CD4-positive, alpha-beta T cell (primary cell): ENCODE data around the gene ING2. TPM values are rescaled to one million over a fixed set of nuclear protein-coding genes. Genes with fewer than 3 reads are reported as not detected.

ENCODE experiments used
- ATAC-seq: fragments of 200-7000 bp; cut with Tn5 transposase; one replicate; pipeline ENCODE4 v1.10.0; 2022; ENCODE audit warnings: mild to moderate bottlenecking; ENCODE audit not compliant: poor library complexity
- CTCF ChIA-PET: fragments of 350-600 bp; sonication (Branson Sonifier 250); formaldehyde crosslinking; loops from one replicate; lab custom pipeline; 2021; ENCODE audit warnings: antibody characterized with exemption, inconsistent platforms; lab: Charles Lee
- POLR2A ChIA-PET: fragments of 350-600 bp; sonication (Branson Sonifier 250); formaldehyde crosslinking; loops from one replicate; lab custom pipeline; 2021; ENCODE audit warnings: antibody characterized with exemption, inconsistent platforms; lab: Charles Lee
- DNase-seq, 14 experiments: peaks; one replicate each; pipeline ENCODE4 v3.0.0-alpha.2; 2013 to 2020; ENCODE audit warnings: mixed read lengths in 2 of 14
- H3K27ac ChIP-seq, 2 donors: one replicate each; pipeline versions ENCODE4 v1.5.1 to v1.7.0; 2013; ENCODE audit warnings: low read length in 2 of 2, low read depth in 1 of 2, mild to moderate bottlenecking in 1 of 2
- H3K27me3 ChIP-seq, 2 experiments: 1 replicate in 1 of 2; 2 replicates in 1 of 2; pipeline versions ENCODE4 v1.6.1 to v1.7.0; 2013; ENCODE audit warnings: low read length in 2 of 2, control low read depth in 1 of 2, mild to moderate bottlenecking in 1 of 2, moderate library complexity in 1 of 2; ENCODE audit not compliant: insufficient read depth in 2 of 2, control insufficient read depth in 1 of 2
- H3K36me3 ChIP-seq: one replicate; pipeline ENCODE4 v1.6.1; 2013; ENCODE audit warnings: low read length, control low read depth; ENCODE audit not compliant: insufficient read depth
- H3K4me1 ChIP-seq: one replicate; pipeline ENCODE4 v1.6.1; 2013; ENCODE audit warnings: low read length, control low read depth; ENCODE audit not compliant: insufficient read depth
- H3K4me3 ChIP-seq: one replicate; pipeline ENCODE4 v1.5.1; 2013; ENCODE audit warnings: mild to moderate bottlenecking, low read length, moderate library complexity
- H3K9me3 ChIP-seq, 2 experiments: 1 replicate in 1 of 2; 2 replicates in 1 of 2; pipeline versions ENCODE4 v1.6.1 to v1.7.0; 2013; ENCODE audit warnings: low read length in 2 of 2, mild to moderate bottlenecking in 2 of 2, control low read depth in 1 of 2, moderate library complexity in 1 of 2; ENCODE audit not compliant: control insufficient read depth in 1 of 2, insufficient read depth in 1 of 2
- H3K27ac Mint-ChIP-seq: one replicate; pipeline ENCODE4 v1.8.0; 2020; ENCODE audit warnings: mixed read lengths
- H3K27me3 Mint-ChIP-seq: one replicate; pipeline ENCODE4 v1.8.0; 2021; ENCODE audit warnings: mixed read lengths
- H3K36me3 Mint-ChIP-seq: one replicate; pipeline ENCODE4 v1.8.0; 2021; ENCODE audit warnings: low read depth, mixed read lengths
- H3K4me1 Mint-ChIP-seq: one replicate; pipeline ENCODE4 v1.8.0; 2021; ENCODE audit warnings: low read depth, mixed read lengths
- H3K4me3 Mint-ChIP-seq: one replicate; pipeline ENCODE4 v1.8.0; 2020; ENCODE audit warnings: mild to moderate bottlenecking, mixed read lengths
- H3K9me3 Mint-ChIP-seq: one replicate; pipeline ENCODE4 v1.8.0; 2020; ENCODE audit warnings: mixed read lengths
- intact Hi-C, 2 experiments: fragments of 100-400 bp; cut with DNase I in 1 of 2; cut with micrococcal nuclease in 1 of 2; formaldehyde crosslinking; loops; one replicate each; pipeline versions ENCODE4 v1.15.1 to v1.9.0; 2023 to 2025; cut with DNase I, micrococcal nuclease
- total RNA-seq, 174 experiments: library from RNA in 2 of 174; stranded (reverse) in 2 of 174; gene quantifications; one replicate each; pipeline ENCODE4 v1.2.3 and lab custom pipeline; 2021 to 2026
- TF ChIP-seq, protein P1 (sequence below): fragments of 200-600 bp; IDR thresholded peaks from one replicate; pipeline ENCODE4 v1.8.0; 2022; ENCODE audit warnings: antibody characterized with exemption, mild to moderate bottlenecking

ING2 gene
- total RNA-seq, 2 experiments from 2014 or later, result 12.5 to 12.8 TPM

DNA sequence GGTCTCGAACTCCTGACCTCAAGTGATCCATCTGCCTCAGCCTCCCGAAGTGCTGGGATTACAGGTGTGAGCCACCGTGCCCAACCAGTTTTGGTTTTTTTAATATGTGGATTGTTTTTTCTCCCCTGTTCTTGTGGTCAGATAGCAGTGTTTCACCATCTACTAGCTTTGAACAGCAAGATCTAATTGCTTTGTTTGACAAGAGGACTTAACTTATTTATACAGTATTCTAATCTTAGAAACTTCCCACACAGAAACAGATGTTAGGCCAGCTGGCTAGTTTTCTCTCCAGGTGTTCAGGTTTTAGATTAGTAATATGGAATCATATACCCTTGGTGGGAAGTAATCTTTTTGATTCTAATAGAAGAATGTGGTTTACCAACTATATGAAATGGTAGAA lies 12.9 kb downstream of the ING2 start:
- Histone ChIP-seq H3K27ac (no peak overlapping the region), H3K9me3 (no peaks in the 10 kb centered on the region), H3K27me3 (no peaks in the 10 kb centered on the region), H3K36me3 (peaks cover 2% of the 10 kb centered on the region), H3K4me3 (no peak overlapping the region), H3K4me1 (no peaks in the 10 kb centered on the region)
- intact Hi-C loops, result no loop called here
- TF ChIP-seq, protein P1, sequence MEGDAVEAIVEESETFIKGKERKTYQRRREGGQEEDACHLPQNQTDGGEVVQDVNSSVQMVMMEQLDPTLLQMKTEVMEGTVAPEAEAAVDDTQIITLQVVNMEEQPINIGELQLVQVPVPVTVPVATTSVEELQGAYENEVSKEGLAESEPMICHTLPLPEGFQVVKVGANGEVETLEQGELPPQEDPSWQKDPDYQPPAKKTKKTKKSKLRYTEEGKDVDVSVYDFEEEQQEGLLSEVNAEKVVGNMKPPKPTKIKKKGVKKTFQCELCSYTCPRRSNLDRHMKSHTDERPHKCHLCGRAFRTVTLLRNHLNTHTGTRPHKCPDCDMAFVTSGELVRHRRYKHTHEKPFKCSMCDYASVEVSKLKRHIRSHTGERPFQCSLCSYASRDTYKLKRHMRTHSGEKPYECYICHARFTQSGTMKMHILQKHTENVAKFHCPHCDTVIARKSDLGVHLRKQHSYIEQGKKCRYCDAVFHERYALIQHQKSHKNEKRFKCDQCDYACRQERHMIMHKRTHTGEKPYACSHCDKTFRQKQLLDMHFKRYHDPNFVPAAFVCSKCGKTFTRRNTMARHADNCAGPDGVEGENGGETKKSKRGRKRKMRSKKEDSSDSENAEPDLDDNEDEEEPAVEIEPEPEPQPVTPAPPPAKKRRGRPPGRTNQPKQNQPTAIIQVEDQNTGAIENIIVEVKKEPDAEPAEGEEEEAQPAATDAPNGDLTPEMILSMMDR, result no peak
- Mint-ChIP-seq H3K9me3 (no peaks in the 10 kb centered on the region), H3K27me3 (peaks cover 3% of the 10 kb centered on the region), H3K4me3 (no peak overlapping the region), H3K27ac (no peak overlapping the region), H3K4me1 (no peaks in the 10 kb centered on the region), H3K36me3 (peaks cover under 1% of the 10 kb centered on the region)
- ATAC-seq, result no peak
- ChIA-PET CTCF (no interaction called here), POLR2A (no interaction called here)
- no peak for DNase-seq

DNA sequence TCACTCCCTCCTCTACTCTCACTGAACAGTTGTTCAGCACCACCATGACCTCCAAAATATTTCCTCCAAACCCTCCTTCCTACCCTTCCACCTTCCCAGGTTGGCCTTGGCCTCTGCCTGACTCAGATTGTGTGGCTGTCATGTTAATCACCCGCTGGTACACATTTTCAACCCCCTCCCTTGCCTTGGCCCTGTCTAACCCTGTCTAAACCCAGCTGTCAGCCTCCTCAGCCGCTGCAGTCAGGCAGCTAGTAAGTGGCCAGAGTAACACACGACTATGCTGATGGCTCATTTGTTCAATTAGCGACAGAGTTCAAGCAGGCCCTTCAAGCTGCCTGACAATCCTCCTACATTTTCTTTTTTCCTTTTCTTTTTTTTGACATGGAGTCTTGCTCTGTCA lies 18.0 kb downstream of the ING2 start:
- Mint-ChIP-seq H3K36me3 (no peaks in the 10 kb centered on the region), H3K4me1 (no peaks in the 10 kb centered on the region), H3K27ac (no peak overlapping the region), H3K27me3 (peaks cover 24% of the 10 kb centered on the region), H3K9me3 (no peaks in the 10 kb centered on the region), H3K4me3 (no peak overlapping the region)
- DNase-seq (no peak), ATAC-seq (no peak)
- Histone ChIP-seq H3K27me3 (peaks cover 0 to under 1% of the 10 kb centered on the region in 2 experiments), H3K27ac (no peak overlapping the region), H3K4me1 (no peaks in the 10 kb centered on the region), H3K9me3 (no peaks in the 10 kb centered on the region), H3K4me3 (no peak overlapping the region), H3K36me3 (no peaks in the 10 kb centered on the region)
- CTCF ChIA-PET, result no interaction called here
- TF ChIP-seq, protein P1, result no peak
- POLR2A ChIA-PET, result no interaction called here
- intact Hi-C loops, result no loop called here

DNA sequence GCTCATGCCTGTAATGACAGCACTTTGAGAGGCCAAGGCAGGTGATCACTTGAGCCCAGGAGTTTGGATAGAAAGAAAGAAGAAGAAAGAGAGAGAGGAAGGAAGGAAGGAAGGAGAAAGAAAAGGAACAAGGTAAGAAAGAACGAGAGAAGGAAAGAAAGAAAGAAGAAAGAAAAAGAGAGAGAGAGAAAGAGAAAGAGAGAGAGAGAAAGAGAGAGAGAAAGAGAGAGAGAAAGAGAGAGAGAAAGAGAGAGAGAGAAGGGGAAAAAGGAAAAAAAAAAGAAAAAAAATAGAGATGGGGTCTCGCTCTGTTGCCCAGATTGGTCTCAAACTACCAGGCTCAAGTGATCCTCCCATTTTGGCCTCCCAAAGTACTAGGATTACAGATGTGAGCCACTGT lies 22.5 kb downstream of the ING2 start:
- Mint-ChIP-seq H3K36me3 (no peaks in the 10 kb centered on the region), H3K9me3 (no peaks in the 10 kb centered on the region), H3K4me1 (no peaks in the 10 kb centered on the region), H3K27ac (no peak overlapping the region), H3K27me3 (peaks cover 60% of the 10 kb centered on the region), H3K4me3 (no peak overlapping the region)
- Histone ChIP-seq H3K9me3 (no peaks in the 10 kb centered on the region), H3K4me3 (no peak overlapping the region), H3K27ac (no peak overlapping the region), H3K4me1 (no peaks in the 10 kb centered on the region), H3K27me3 (peaks cover 4 to 14% of the 10 kb centered on the region in 2 experiments), H3K36me3 (no peaks in the 10 kb centered on the region)
- ChIA-PET POLR2A (no interaction called here), CTCF (no interaction called here)
- no peak for ATAC-seq
- intact Hi-C loops, result no loop called here
- TF ChIP-seq, protein P1, result no peak
- DNase-seq, result no peak
